ENCODE data around the gene ZNF620. TPM values are rescaled to one million over a fixed set of nuclear protein-coding genes. Genes with fewer than 3 reads are reported as not detected.

The ZNF620 gene
- polyA plus RNA-seq, 1 donor (not counting 4 experiments of a cell fraction or from before 2014, with no cell fraction given), result 0.35 TPM

- H3K4me2 ChIP-seq (ENCODE audit: control insufficient read depth, extremely low read depth, insufficient read depth, low read depth, low read length), result no peak overlapping the region
- H4K20me1 ChIP-seq (ENCODE audit: control insufficient read depth, extremely low read depth, insufficient read depth, low read length), result no peaks in the 10 kb centered on the region
- H2AFZ ChIP-seq (ENCODE audit: control insufficient read depth, low read length), result no peak overlapping the region
- TF ChIP-seq CTCF (optimal IDR thresholded peaks at IDR 0.05 in 1 of 3, IDR thresholded peaks at IDR 0.05 in 1 of 3, conservative IDR thresholded peaks at IDR 0.05 in 1 of 3; ENCODE audit: extremely low read depth in 1 of 3, insufficient read depth in 2 of 3, low read length in 3 of 3) (no peak), EZH2 (IDR thresholded peaks at IDR 0.05; ENCODE audit: low read length) (no peak)
- no peak for FAIRE-seq
- H3K27ac ChIP-seq (ENCODE audit: control insufficient read depth, insufficient read depth, low read length), result no peak overlapping the region
- H3K9ac ChIP-seq (ENCODE audit: control insufficient read depth, extremely low read depth, insufficient read depth, low read length), result no peak overlapping the region
- no peak for DNase-seq (ENCODE audit: low read depth, low spot score)
- H3K79me2 ChIP-seq (ENCODE audit: control insufficient read depth, insufficient read depth, low read length), result no peaks in the 10 kb centered on the region
- H3K9me3 ChIP-seq (ENCODE audit: control insufficient read depth, low read depth, low read length), result no peaks in the 10 kb centered on the region
- dilution Hi-C loops (cut with MboI; ENCODE audit: extremely low pct_ligation_motif_present, low sequenced_read_pairs), result no loop called here
- H3K4me1 ChIP-seq (ENCODE audit: control insufficient read depth, extremely low read depth, insufficient read depth, low read length), result peaks cover 9% of the 10 kb centered on the region
- H3K27me3 ChIP-seq (ENCODE audit: control insufficient read depth, extremely low read depth, insufficient read depth, low read length), result no peaks in the 10 kb centered on the region
- H3K9me1 ChIP-seq (ENCODE audit: control insufficient read depth, extremely low read depth, insufficient read depth, low read length), result no peaks in the 10 kb centered on the region
- H3K36me3 ChIP-seq (ENCODE audit: control insufficient read depth in 2 of 2, extremely low read depth in 1 of 2, insufficient read depth in 2 of 2, low read length in 2 of 2), result no peaks in the 10 kb centered on the region
- H3K4me3 ChIP-seq (ENCODE audit: control insufficient read depth in 2 of 3, extremely low read depth in 1 of 3, insufficient read depth in 2 of 3, low read depth in 1 of 3, low read length in 3 of 3), result no peak overlapping the region
Observed at GRCh38 chr3:40521254-40521653, 15.4 kb downstream of the ZNF620 start.

GRCh38 chr3:40523781-40524180 lies 17.9 kb downstream of the ZNF620 start:
- Histone ChIP-seq H3K27me3 (ENCODE audit: control insufficient read depth, extremely low read depth, insufficient read depth, low read length) (no peaks in the 10 kb centered on the region), H3K79me2 (ENCODE audit: control insufficient read depth, insufficient read depth, low read length) (no peaks in the 10 kb centered on the region), H3K4me3 (ENCODE audit: control insufficient read depth in 2 of 3, extremely low read depth in 1 of 3, insufficient read depth in 2 of 3, low read depth in 1 of 3, low read length in 3 of 3) (no peak overlapping the region), H4K20me1 (ENCODE audit: control insufficient read depth, extremely low read depth, insufficient read depth, low read length) (no peaks in the 10 kb centered on the region), H3K9ac (ENCODE audit: control insufficient read depth, extremely low read depth, insufficient read depth, low read length) (peak overlapping the region; percentile 86), H2AFZ (ENCODE audit: control insufficient read depth, low read length) (peak overlapping the region; percentile 47), H3K4me2 (ENCODE audit: control insufficient read depth, extremely low read depth, insufficient read depth, low read depth, low read length) (peak overlapping the region; percentile 83), H3K9me3 (ENCODE audit: control insufficient read depth, low read depth, low read length) (no peaks in the 10 kb centered on the region), H3K27ac (ENCODE audit: control insufficient read depth, insufficient read depth, low read length) (no peak overlapping the region), H3K4me1 (ENCODE audit: control insufficient read depth, extremely low read depth, insufficient read depth, low read length) (peaks cover 9% of the 10 kb centered on the region), H3K36me3 (ENCODE audit: control insufficient read depth in 2 of 2, extremely low read depth in 1 of 2, insufficient read depth in 2 of 2, low read length in 2 of 2) (no peaks in the 10 kb centered on the region), H3K9me1 (ENCODE audit: control insufficient read depth, extremely low read depth, insufficient read depth, low read length) (no peaks in the 10 kb centered on the region)
- FAIRE-seq (no peak), DNase-seq (ENCODE audit: low read depth, low spot score) (no peak)
- TF ChIP-seq CTCF (optimal IDR thresholded peaks at IDR 0.05 in 1 of 3, IDR thresholded peaks at IDR 0.05 in 1 of 3, conservative IDR thresholded peaks at IDR 0.05 in 1 of 3; ENCODE audit: extremely low read depth in 1 of 3, insufficient read depth in 2 of 3, low read length in 3 of 3), result no peak
- TF ChIP-seq EZH2 (IDR thresholded peaks at IDR 0.05; ENCODE audit: low read length), result no peak
- dilution Hi-C loops (cut with MboI; ENCODE audit: extremely low pct_ligation_motif_present, low sequenced_read_pairs), result no loop called here
